ENCODE results near the gene PHLDA3.

- TF ChIP-seq REST (IDR thresholded peaks at IDR 0.05; ENCODE audit: low read depth) (no peak), EZH2 (IDR thresholded peaks at IDR 0.05) (no peak), POLR2A (IDR thresholded peaks at IDR 0.05; ENCODE audit: borderline replicate concordance, extremely low read depth, insufficient read depth, insufficient read length) (no peak), SIN3A (IDR thresholded peaks at IDR 0.05; ENCODE audit: low read depth) (no peak), TCF7L2 (IDR thresholded peaks at IDR 0.05; ENCODE audit: borderline replicate concordance, extremely low read depth, insufficient read depth, insufficient read length) (no peak), EGR1 (IDR thresholded peaks at IDR 0.05; ENCODE audit: low read depth) (no peak), CEBPB (IDR thresholded peaks at IDR 0.05; ENCODE audit: low read depth) (no peak), POLR2AphosphoS5 (IDR thresholded peaks at IDR 0.05; ENCODE audit: low read depth, low read length) (no peak), ZNF274 (IDR thresholded peaks at IDR 0.05; ENCODE audit: low read depth, low read length) (no peak), YY1 (IDR thresholded peaks at IDR 0.05; ENCODE audit: extremely low read depth, insufficient replicate concordance, low read depth, low read length) (no peak), ZFX (IDR thresholded peaks at IDR 0.05) (no peak), RAD21 (IDR thresholded peaks at IDR 0.05; ENCODE audit: low read depth) (no peak)
- TF ChIP-seq, protein P1, sequence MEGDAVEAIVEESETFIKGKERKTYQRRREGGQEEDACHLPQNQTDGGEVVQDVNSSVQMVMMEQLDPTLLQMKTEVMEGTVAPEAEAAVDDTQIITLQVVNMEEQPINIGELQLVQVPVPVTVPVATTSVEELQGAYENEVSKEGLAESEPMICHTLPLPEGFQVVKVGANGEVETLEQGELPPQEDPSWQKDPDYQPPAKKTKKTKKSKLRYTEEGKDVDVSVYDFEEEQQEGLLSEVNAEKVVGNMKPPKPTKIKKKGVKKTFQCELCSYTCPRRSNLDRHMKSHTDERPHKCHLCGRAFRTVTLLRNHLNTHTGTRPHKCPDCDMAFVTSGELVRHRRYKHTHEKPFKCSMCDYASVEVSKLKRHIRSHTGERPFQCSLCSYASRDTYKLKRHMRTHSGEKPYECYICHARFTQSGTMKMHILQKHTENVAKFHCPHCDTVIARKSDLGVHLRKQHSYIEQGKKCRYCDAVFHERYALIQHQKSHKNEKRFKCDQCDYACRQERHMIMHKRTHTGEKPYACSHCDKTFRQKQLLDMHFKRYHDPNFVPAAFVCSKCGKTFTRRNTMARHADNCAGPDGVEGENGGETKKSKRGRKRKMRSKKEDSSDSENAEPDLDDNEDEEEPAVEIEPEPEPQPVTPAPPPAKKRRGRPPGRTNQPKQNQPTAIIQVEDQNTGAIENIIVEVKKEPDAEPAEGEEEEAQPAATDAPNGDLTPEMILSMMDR (IDR thresholded peaks at IDR 0.05 in 2 of 3, conservative IDR thresholded peaks at IDR 0.05 in 1 of 3; ENCODE audit: borderline replicate concordance in 1 of 3, insufficient read depth in 1 of 3, low read depth in 2 of 3, low read length in 2 of 3) = no peak
- TF ChIP-seq, protein P2, sequence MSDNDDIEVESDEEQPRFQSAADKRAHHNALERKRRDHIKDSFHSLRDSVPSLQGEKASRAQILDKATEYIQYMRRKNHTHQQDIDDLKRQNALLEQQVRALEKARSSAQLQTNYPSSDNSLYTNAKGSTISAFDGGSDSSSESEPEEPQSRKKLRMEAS (IDR thresholded peaks at IDR 0.05) = no peak
Measured at GRCh38 chr1:201518071-201518470, 49.1 kb upstream of the PHLDA3 start.
